ENCODE measurements around the gene ETNK2.

The ETNK2 gene

DNA sequence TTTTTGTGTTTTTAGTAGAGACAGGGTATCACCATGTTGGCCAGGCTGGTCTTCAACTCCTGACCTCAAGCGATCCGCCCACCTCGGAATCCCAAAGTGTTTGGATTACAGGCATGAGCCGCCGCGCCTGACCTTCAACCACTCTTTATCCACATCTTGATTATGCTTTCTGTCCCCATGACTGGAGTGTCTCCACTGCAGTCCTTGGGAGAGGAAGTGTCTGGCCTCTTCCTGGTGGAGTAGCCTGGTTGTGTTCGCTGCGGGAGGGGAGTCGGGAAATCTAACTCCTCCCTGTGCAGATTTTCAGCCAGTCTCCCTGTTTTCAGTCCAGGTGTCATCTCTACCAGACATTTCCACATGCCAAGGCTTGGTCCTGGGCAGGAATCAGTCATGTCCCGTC lies 34.8 kb upstream of the ETNK2 start:
- H3K9me3 Mint-ChIP-seq, result no peaks in the 10 kb centered on the region
- peaks cover 8% of the 10 kb centered on the region for H3K4me1 Mint-ChIP-seq
- no peak overlapping the region for H3K4me3 Mint-ChIP-seq
- peaks cover 26% of the 10 kb centered on the region for H3K27me3 Mint-ChIP-seq
- H3K27ac Mint-ChIP-seq, result no peak overlapping the region
- no peaks in the 10 kb centered on the region for H3K36me3 Mint-ChIP-seq

- no peaks in the 10 kb centered on the region for H3K4me1 Mint-ChIP-seq
- no peak overlapping the region for H3K4me3 Mint-ChIP-seq
- no peaks in the 10 kb centered on the region for H3K27me3 Mint-ChIP-seq
- no peak overlapping the region for H3K27ac Mint-ChIP-seq
- no peaks in the 10 kb centered on the region for H3K36me3 Mint-ChIP-seq
- no peaks in the 10 kb centered on the region for H3K9me3 Mint-ChIP-seq
Observed at GRCh38 chr1:204181116-204181515, 29.3 kb upstream of the ETNK2 start.

- Mint-ChIP-seq H3K36me3 (no peaks in the 10 kb centered on the region), H3K9me3 (no peaks in the 10 kb centered on the region), H3K4me3 (no peak overlapping the region), H3K27me3 (no peaks in the 10 kb centered on the region), H3K4me1 (no peaks in the 10 kb centered on the region), H3K27ac (no peak overlapping the region)
Observed at GRCh38 chr1:204180133-204180532, 28.3 kb upstream of the ETNK2 start.

- peaks cover under 1% of the 10 kb centered on the region for H3K36me3 Mint-ChIP-seq
- no peaks in the 10 kb centered on the region for H3K9me3 Mint-ChIP-seq
- H3K4me1 Mint-ChIP-seq, result no peaks in the 10 kb centered on the region
- no peak overlapping the region for H3K4me3 Mint-ChIP-seq
- H3K27me3 Mint-ChIP-seq, result peaks cover under 1% of the 10 kb centered on the region
- H3K27ac Mint-ChIP-seq, result no peak overlapping the region
Observed at GRCh38 chr1:204178487-204179281, 26.8 kb upstream of the ETNK2 start.

- H3K9me3 Mint-ChIP-seq, result no peaks in the 10 kb centered on the region
- H3K36me3 Mint-ChIP-seq, result peaks cover 2% of the 10 kb centered on the region
- no peak overlapping the region for H3K27ac Mint-ChIP-seq
- H3K4me1 Mint-ChIP-seq, result no peaks in the 10 kb centered on the region
- H3K27me3 Mint-ChIP-seq, result peaks cover 4% of the 10 kb centered on the region
- H3K4me3 Mint-ChIP-seq, result no peak overlapping the region
Observed at GRCh38 chr1:204177133-204177532, 25.3 kb upstream of the ETNK2 start.

GRCh38 chr1:204176049-204176448 lies 24.2 kb upstream of the ETNK2 start:
- no peak overlapping the region for H3K4me3 Mint-ChIP-seq
- no peak overlapping the region for H3K27ac Mint-ChIP-seq
- H3K4me1 Mint-ChIP-seq, result no peaks in the 10 kb centered on the region
- H3K27me3 Mint-ChIP-seq, result peaks cover 4% of the 10 kb centered on the region
- H3K9me3 Mint-ChIP-seq, result no peaks in the 10 kb centered on the region
- peaks cover 6% of the 10 kb centered on the region for H3K36me3 Mint-ChIP-seq

DNA sequence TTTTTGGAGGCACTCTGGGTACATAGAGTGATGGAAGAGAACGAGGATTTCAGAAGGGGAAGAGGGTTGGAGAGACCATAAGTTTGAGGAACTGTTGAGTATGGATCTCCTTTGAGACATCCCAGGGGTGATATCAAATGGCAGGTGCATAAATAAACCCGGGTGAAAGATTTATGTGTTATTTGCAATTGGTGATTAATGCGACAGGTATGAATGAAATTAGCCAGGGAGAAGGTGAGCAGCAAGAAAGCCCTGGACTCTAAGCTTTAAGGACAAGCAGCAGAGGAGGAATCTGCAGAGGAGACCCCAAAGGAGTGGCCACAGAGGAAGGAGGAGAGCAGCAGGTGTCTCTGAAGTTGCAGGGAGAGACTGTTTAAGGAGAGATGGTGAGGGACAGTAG lies 23.1 kb upstream of the ETNK2 start:
- Mint-ChIP-seq H3K27me3 (peaks cover 4% of the 10 kb centered on the region), H3K4me3 (no peak overlapping the region), H3K4me1 (no peaks in the 10 kb centered on the region), H3K27ac (no peak overlapping the region), H3K36me3 (peaks cover 6% of the 10 kb centered on the region), H3K9me3 (no peaks in the 10 kb centered on the region)

DNA sequence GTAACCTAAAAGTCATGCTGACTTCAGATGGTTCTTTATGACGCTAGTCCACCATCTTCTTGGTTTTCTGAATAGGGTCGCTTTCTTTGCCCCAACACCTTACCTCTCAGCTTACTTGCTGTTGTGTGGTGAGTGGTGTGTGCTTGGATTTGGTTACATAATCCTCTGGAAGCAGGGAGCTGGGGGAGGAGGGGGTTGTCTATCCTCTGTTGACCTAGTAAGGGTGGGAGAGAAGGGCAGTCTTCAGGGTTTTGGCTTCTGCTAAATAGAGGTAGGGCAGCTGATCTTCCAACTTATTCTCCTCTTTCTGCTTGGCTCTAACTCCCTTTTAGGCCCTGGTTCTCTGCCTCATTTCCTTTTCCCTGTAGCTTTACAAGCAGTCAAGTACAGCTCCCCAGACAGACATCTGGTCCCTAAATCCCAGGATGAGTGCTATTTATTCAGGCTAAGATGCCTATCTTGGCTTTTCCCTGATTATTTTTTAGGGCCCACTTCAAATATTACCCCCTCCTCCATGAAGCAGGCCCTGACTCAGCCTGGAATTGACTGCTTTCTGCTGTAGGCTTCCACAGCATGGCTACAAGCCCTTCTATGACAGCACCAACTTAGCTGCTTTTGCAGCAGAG lies 20.7 kb upstream of the ETNK2 start:
- Mint-ChIP-seq H3K4me3 (no peak overlapping the region), H3K27ac (no peak overlapping the region), H3K27me3 (peaks cover 4% of the 10 kb centered on the region), H3K9me3 (peaks cover 1% of the 10 kb centered on the region), H3K36me3 (peaks cover 6% of the 10 kb centered on the region), H3K4me1 (no peaks in the 10 kb centered on the region)

GRCh38 chr1:204171751-204172178 lies 19.9 kb upstream of the ETNK2 start:
- peaks cover 5% of the 10 kb centered on the region for H3K9me3 Mint-ChIP-seq
- H3K4me1 Mint-ChIP-seq, result no peaks in the 10 kb centered on the region
- H3K27me3 Mint-ChIP-seq, result peaks cover 4% of the 10 kb centered on the region
- H3K27ac Mint-ChIP-seq, result no peak overlapping the region
- no peak overlapping the region for H3K4me3 Mint-ChIP-seq
- H3K36me3 Mint-ChIP-seq, result peaks cover 6% of the 10 kb centered on the region

- peaks cover 6% of the 10 kb centered on the region for H3K36me3 Mint-ChIP-seq
- no peaks in the 10 kb centered on the region for H3K4me1 Mint-ChIP-seq
- H3K27ac Mint-ChIP-seq, result no peak overlapping the region
- peaks cover 4% of the 10 kb centered on the region for H3K27me3 Mint-ChIP-seq
- peaks cover 5% of the 10 kb centered on the region for H3K9me3 Mint-ChIP-seq
- no peak overlapping the region for H3K4me3 Mint-ChIP-seq
Observed at GRCh38 chr1:204170494-204171155, 18.8 kb upstream of the ETNK2 start.

DNA sequence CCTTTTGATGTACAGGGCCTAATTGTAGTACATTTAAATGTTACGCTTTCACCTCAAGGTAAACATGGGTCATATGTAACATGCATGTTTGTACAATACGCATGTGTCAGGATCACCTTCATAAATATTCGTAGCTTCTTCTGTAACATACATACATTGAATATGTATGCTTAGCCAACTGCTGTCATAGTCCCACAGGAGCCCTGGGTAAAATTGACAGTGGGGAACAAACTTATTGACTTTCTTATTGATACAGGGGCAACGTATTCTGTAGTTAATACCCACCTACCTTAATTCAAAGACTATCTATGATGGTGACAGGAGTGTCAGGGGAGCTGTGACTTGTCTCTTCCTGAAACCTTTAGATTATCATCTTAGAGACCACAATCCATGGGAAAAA lies 18.0 kb upstream of the ETNK2 start:
- peaks cover 4% of the 10 kb centered on the region for H3K27me3 Mint-ChIP-seq
- H3K9me3 Mint-ChIP-seq, result peaks cover 5% of the 10 kb centered on the region
- H3K4me1 Mint-ChIP-seq, result no peaks in the 10 kb centered on the region
- peaks cover 6% of the 10 kb centered on the region for H3K36me3 Mint-ChIP-seq
- no peak overlapping the region for H3K4me3 Mint-ChIP-seq
- no peak overlapping the region for H3K27ac Mint-ChIP-seq

DNA sequence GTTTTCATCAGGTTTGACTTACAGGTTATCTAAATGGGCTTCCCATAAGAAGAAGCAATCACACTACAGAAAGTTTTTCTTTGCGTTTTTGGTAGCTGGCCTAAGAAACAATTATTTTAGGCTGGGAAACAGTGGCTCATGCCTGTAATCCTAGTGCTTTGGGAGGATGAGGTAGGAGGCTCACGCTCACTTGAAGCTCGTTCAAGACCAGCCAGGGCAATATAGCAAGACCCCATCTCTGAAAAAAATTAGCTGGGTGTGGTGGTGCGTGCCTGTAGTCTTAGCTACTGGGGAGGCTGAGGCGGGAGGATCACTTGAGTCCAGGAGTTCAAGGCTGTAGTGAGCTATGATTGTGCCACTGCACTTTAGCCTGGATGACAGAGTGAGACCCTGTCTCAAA lies 15.9 kb upstream of the ETNK2 start:
- Mint-ChIP-seq H3K27ac (no peak overlapping the region), H3K4me3 (no peak overlapping the region), H3K9me3 (peaks cover 5% of the 10 kb centered on the region), H3K36me3 (peaks cover 3% of the 10 kb centered on the region), H3K4me1 (no peaks in the 10 kb centered on the region), H3K27me3 (no peaks in the 10 kb centered on the region)

- H3K27me3 Mint-ChIP-seq, result no peaks in the 10 kb centered on the region
- no peaks in the 10 kb centered on the region for H3K36me3 Mint-ChIP-seq
- H3K4me3 Mint-ChIP-seq, result no peak within 1 kb of the TSS
- H3K4me1 Mint-ChIP-seq, result no peaks in the 10 kb centered on the region
- H3K9me3 Mint-ChIP-seq, result peaks cover 5% of the 10 kb centered on the region
- H3K27ac Mint-ChIP-seq, result no peak within 1 kb of the TSS
Observed at GRCh38 chr1:204166219-204166618, 14.4 kb upstream of the ETNK2 start, which contains the start of gene REN. TSS of gene REN (minus strand) at chr1:204166337. CDS start at chr1:204166293, 44 bp downstream.

DNA sequence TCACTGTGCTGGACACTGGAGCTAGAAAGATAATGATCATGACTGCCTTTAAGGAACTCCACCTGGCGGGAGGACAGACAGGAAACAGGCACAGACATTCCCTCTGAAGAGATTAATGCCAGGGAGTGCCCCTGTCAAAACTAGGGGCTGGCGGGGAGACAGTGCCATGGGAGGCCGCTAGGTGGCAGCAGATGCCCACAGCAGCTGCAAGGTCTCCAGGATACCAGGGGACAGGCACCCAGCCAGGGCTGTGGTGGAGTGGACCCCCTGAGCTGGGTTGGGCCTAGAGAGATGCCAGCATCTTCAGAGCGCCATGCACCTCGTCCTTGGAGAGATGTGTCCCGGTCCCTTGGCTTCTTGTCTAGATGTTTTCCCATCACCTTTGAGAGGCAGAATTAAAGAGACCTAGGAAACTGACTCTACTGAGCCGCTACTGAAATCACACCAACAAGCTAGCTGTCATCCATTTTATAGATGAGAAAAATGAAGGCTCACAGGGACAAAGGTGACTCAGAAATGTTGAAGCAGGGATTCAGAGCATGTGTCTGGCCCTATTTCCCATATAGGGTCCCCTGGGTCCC lies 10.7 kb upstream of the ETNK2 start:
- peaks cover 5% of the 10 kb centered on the region for H3K9me3 Mint-ChIP-seq
- H3K27ac Mint-ChIP-seq, result no peak overlapping the region
- H3K36me3 Mint-ChIP-seq, result no peaks in the 10 kb centered on the region
- H3K4me1 Mint-ChIP-seq, result no peaks in the 10 kb centered on the region
- no peaks in the 10 kb centered on the region for H3K27me3 Mint-ChIP-seq
- no peak overlapping the region for H3K4me3 Mint-ChIP-seq

- Mint-ChIP-seq H3K27ac (no peak overlapping the region), H3K9me3 (no peaks in the 10 kb centered on the region), H3K4me1 (no peaks in the 10 kb centered on the region), H3K27me3 (no peaks in the 10 kb centered on the region), H3K36me3 (no peaks in the 10 kb centered on the region), H3K4me3 (no peak overlapping the region)
Observed at GRCh38 chr1:204161609-204162493, 10.0 kb upstream of the ETNK2 start.

All from activated naive CD4-positive, alpha-beta T cell treated with anti-CD3 and anti-CD28 coated beads, Interleukin-2, amount 50 U/mL, for 24 hours (primary cell).